Hepatocyte (in vitro differentiated cells): ENCODE results near the gene MIGA1.
A peak's percentile ranks its signal among the peaks of the same experiment; 100 is the strongest.

Experiments
- EZH2 ChIP-seq: fragments of 200-600 bp; sonication (generic); IDR thresholded peaks from 2 replicates; pipeline ENCODE4 v1.6.1; 2016; ENCODE audit warnings: antibody characterized with exemption, mild to moderate bottlenecking, borderline replicate concordance
- EZH2phosphoT487 ChIP-seq: fragments of 200-600 bp; sonication (generic); IDR thresholded peaks from one replicate; pipeline ENCODE4 v1.6.1; 2018; ENCODE audit warnings: antibody characterized with exemption, mild to moderate bottlenecking, low read depth, moderate library complexity; ENCODE audit not compliant: unreplicated experiment, severe bottlenecking
- TF ChIP-seq, protein P1 (sequence below): fragments of 200-600 bp; sonication (generic); IDR thresholded peaks from 2 replicates; pipeline ENCODE4 v1.5.1; 2016; ENCODE audit warnings: antibody characterized with exemption, mild to moderate bottlenecking; ENCODE audit not compliant: poor library complexity

DNA sequence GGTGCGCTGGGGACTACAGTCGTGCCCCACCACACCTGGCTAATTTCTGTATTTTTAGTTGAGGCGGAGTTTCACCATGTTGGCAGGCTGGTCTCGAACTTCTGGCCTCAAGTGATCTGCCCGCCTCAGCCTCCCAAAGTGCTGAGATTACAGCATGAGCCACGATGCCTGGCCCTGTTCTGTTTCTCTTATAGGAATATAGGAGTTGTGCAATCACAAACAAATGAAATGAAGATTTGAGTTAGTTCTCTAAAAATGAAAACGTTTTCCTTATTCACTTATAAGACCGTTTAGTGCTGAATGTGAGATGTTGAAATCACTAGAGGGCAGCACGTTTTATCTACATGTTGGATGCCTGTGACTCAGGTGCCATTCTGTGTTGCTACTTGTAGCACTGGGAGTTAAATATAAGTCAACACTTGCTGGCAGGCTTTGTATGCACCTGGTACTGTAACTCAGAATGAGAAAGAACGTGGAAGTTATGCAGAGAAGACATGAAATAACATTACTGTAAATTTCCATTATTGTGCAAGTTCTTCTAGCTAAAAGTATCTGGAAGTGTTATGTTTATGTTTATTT is 45.8 kb downstream of the MIGA1 start:
- TF ChIP-seq, protein P1, sequence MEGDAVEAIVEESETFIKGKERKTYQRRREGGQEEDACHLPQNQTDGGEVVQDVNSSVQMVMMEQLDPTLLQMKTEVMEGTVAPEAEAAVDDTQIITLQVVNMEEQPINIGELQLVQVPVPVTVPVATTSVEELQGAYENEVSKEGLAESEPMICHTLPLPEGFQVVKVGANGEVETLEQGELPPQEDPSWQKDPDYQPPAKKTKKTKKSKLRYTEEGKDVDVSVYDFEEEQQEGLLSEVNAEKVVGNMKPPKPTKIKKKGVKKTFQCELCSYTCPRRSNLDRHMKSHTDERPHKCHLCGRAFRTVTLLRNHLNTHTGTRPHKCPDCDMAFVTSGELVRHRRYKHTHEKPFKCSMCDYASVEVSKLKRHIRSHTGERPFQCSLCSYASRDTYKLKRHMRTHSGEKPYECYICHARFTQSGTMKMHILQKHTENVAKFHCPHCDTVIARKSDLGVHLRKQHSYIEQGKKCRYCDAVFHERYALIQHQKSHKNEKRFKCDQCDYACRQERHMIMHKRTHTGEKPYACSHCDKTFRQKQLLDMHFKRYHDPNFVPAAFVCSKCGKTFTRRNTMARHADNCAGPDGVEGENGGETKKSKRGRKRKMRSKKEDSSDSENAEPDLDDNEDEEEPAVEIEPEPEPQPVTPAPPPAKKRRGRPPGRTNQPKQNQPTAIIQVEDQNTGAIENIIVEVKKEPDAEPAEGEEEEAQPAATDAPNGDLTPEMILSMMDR = peak; percentile 48
- TF ChIP-seq EZH2 (no peak), EZH2phosphoT487 (no peak)
